ENCODE measurements around the gene PCSK2. TPM values are rescaled to one million over a fixed set of nuclear protein-coding genes. Genes with fewer than 3 reads are reported as not detected.

The PCSK2 gene
- total RNA-seq, 1 donor, result not detected

DNA sequence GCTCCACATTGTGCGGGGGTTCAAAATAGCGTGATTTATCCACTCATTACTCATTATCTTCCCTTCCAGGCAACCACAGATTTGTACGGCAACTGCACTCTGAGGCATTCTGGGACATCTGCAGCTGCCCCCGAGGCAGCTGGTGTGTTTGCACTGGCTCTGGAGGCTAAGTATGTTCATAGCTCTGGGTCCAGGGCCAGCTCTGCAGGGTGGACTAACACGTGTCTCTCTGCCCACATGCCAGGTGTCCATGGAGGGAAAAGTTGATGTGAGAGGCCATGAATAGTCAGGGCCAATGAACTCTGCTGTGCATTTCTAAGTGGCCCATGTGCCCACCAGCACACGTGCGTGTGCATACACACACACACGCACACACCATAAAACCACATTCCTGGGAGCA is 229.4 kb downstream of the PCSK2 start:
- Histone ChIP-seq H3K79me2 (ENCODE audit: insufficient read depth, low read length) (no peaks in the 10 kb centered on the region), H3K4me1 (ENCODE audit: insufficient read depth, low read length) (no peaks in the 10 kb centered on the region), H4K20me1 (ENCODE audit: insufficient read depth, low read length) (no peaks in the 10 kb centered on the region), H3K27ac (ENCODE audit: low read depth, low read length) (no peak overlapping the region), H3K9me3 (ENCODE audit: low read depth, low read length) (no peaks in the 10 kb centered on the region), H2AFZ (ENCODE audit: low read length) (no peak overlapping the region), H3K36me3 (ENCODE audit: insufficient read depth, low read length) (no peaks in the 10 kb centered on the region), H3K4me3 (ENCODE audit: insufficient read depth, low read length) (no peak overlapping the region), H3K27me3 (ENCODE audit: insufficient read depth, low read length) (peaks cover 8% of the 10 kb centered on the region), H3K4me2 (ENCODE audit: insufficient read depth, low read length) (no peak overlapping the region)
- DNase-seq (ENCODE audit: insufficient read length, low spot score, missing footprints), result no peak
- no peak for TF ChIP-seq CTCF (IDR thresholded peaks at IDR 0.05; ENCODE audit: extremely low read depth, low read depth, low read length)

- DNase-seq (ENCODE audit: insufficient read length, low spot score, missing footprints), result no peak
- Histone ChIP-seq H3K4me3 (ENCODE audit: insufficient read depth, low read length) (no peak overlapping the region), H3K36me3 (ENCODE audit: insufficient read depth, low read length) (no peaks in the 10 kb centered on the region), H3K27me3 (ENCODE audit: insufficient read depth, low read length) (peaks cover 8% of the 10 kb centered on the region), H3K79me2 (ENCODE audit: insufficient read depth, low read length) (no peaks in the 10 kb centered on the region), H3K4me1 (ENCODE audit: insufficient read depth, low read length) (no peaks in the 10 kb centered on the region), H3K4me2 (ENCODE audit: insufficient read depth, low read length) (no peak overlapping the region), H3K9me3 (ENCODE audit: low read depth, low read length) (no peaks in the 10 kb centered on the region), H4K20me1 (ENCODE audit: insufficient read depth, low read length) (no peaks in the 10 kb centered on the region), H3K27ac (ENCODE audit: low read depth, low read length) (no peak overlapping the region), H2AFZ (ENCODE audit: low read length) (no peak overlapping the region)
- TF ChIP-seq CTCF (IDR thresholded peaks at IDR 0.05; ENCODE audit: extremely low read depth, low read depth, low read length), result no peak
Measured at GRCh38 chr20:17457079-17457478, 230.2 kb downstream of the PCSK2 start.

DNA sequence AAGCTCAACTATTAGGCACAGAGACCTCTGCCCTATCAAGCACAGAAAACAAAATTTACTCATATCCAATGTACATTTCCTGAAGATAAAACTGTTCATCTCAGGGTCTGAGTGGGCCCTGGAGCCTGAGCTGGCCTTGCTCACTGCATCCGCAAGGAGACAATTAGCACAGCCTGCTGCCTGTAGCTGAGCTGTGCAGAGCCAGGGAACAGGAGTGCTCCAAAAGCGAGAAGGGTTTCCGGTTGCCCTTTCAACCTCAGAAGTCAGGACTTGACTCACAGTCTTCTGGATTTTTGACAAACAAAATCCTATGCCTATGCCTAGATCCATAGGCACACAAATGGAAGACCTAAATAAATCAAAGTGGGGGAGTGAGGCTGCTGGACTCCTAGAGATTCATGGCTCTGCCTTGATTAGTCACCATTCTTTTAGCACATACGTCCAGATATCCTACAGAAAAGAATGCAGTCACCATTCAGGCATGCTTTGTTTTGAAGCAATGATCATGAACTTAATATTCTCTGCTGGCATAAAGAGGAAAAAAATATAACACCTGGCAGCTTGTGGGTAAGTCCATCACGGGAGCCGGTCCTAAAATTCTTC is 230.8 kb downstream of the PCSK2 start:
- no peak for DNase-seq (ENCODE audit: insufficient read length, low spot score, missing footprints)
- no peak overlapping the region for H3K27ac ChIP-seq (ENCODE audit: low read depth, low read length)
- no peak overlapping the region for H3K4me2 ChIP-seq (ENCODE audit: insufficient read depth, low read length)
- H2AFZ ChIP-seq (ENCODE audit: low read length), result no peak overlapping the region
- no peaks in the 10 kb centered on the region for H3K9me3 ChIP-seq (ENCODE audit: low read depth, low read length)
- no peaks in the 10 kb centered on the region for H3K79me2 ChIP-seq (ENCODE audit: insufficient read depth, low read length)
- H3K4me1 ChIP-seq (ENCODE audit: insufficient read depth, low read length), result no peaks in the 10 kb centered on the region
- peaks cover 8% of the 10 kb centered on the region for H3K27me3 ChIP-seq (ENCODE audit: insufficient read depth, low read length)
- H3K36me3 ChIP-seq (ENCODE audit: insufficient read depth, low read length), result no peaks in the 10 kb centered on the region
- H3K4me3 ChIP-seq (ENCODE audit: insufficient read depth, low read length), result no peak overlapping the region
- TF ChIP-seq CTCF (IDR thresholded peaks at IDR 0.05; ENCODE audit: extremely low read depth, low read depth, low read length), result no peak
- H4K20me1 ChIP-seq (ENCODE audit: insufficient read depth, low read length), result no peaks in the 10 kb centered on the region

GRCh38 chr20:17460119-17460518 is 233.3 kb downstream of the PCSK2 start:
- H3K4me2 ChIP-seq (ENCODE audit: insufficient read depth, low read length), result no peak overlapping the region
- no peak for TF ChIP-seq CTCF (IDR thresholded peaks at IDR 0.05; ENCODE audit: extremely low read depth, low read depth, low read length)
- H4K20me1 ChIP-seq (ENCODE audit: insufficient read depth, low read length), result no peaks in the 10 kb centered on the region
- no peaks in the 10 kb centered on the region for H3K9me3 ChIP-seq (ENCODE audit: low read depth, low read length)
- no peaks in the 10 kb centered on the region for H3K79me2 ChIP-seq (ENCODE audit: insufficient read depth, low read length)
- H2AFZ ChIP-seq (ENCODE audit: low read length), result no peak overlapping the region
- no peak overlapping the region for H3K4me3 ChIP-seq (ENCODE audit: insufficient read depth, low read length)
- no peak overlapping the region for H3K27ac ChIP-seq (ENCODE audit: low read depth, low read length)
- no peak for DNase-seq (ENCODE audit: insufficient read length, low spot score, missing footprints)
- no peaks in the 10 kb centered on the region for H3K36me3 ChIP-seq (ENCODE audit: insufficient read depth, low read length)
- no peaks in the 10 kb centered on the region for H3K27me3 ChIP-seq (ENCODE audit: insufficient read depth, low read length)
- H3K4me1 ChIP-seq (ENCODE audit: insufficient read depth, low read length), result no peaks in the 10 kb centered on the region

Data from osteoblast (primary cell).